ENCODE results near the gene ADCYAP1.
A peak's percentile ranks its signal among the peaks of the same experiment; 100 is the strongest.
"Not testable (repeated sequence)": the region's sequence is repeated elsewhere in the genome, so short reads cannot be mapped to it uniquely, and the experiment has no call there.

ADCYAP1 gene

GRCh38 chr18:904218-905090 is at the start of gene ADCYAP1:
Gene ADCYAP1 (plus strand): TSS chr18:904871. CDS start chr18:905387, 516 bp downstream.
- no peak for DNase-seq

- DNase-seq: no peak
Observed at GRCh38 chr18:857986-858385, 46.7 kb upstream of the ADCYAP1 start.

GRCh38 chr18:864872-865273 is 39.8 kb upstream of the ADCYAP1 start:
- peak; percentile 76 for DNase-seq

- DNase-seq: no peak
Observed at GRCh38 chr18:867257-867656, 37.4 kb upstream of the ADCYAP1 start.

- DNase-seq: not testable (repeated sequence)
Observed at GRCh38 chr18:873426-873825, 31.2 kb upstream of the ADCYAP1 start.

GRCh38 chr18:875912-876311 is 28.8 kb upstream of the ADCYAP1 start:
- no peak for DNase-seq

GRCh38 chr18:877238-877637 is 27.4 kb upstream of the ADCYAP1 start:
- no peak for DNase-seq

- DNase-seq: no peak
Observed at GRCh38 chr18:886076-886475, 18.6 kb upstream of the ADCYAP1 start.

GRCh38 chr18:887716-888115 is 17.0 kb upstream of the ADCYAP1 start:
- no peak for DNase-seq

- DNase-seq: no peak
Observed at GRCh38 chr18:892316-892715, 12.4 kb upstream of the ADCYAP1 start.

- no peak for DNase-seq
Observed at GRCh38 chr18:896315-896714, 8.4 kb upstream of the ADCYAP1 start.

GRCh38 chr18:901761-902160 is 2.9 kb upstream of the ADCYAP1 start:
- DNase-seq: no peak

- no peak for DNase-seq
Observed at GRCh38 chr18:902229-902628, 2.4 kb upstream of the ADCYAP1 start.

- DNase-seq: peak; percentile 74
Observed at GRCh38 chr18:903701-904100, 970 bp upstream of the ADCYAP1 start.

GRCh38 chr18:905307-905947 is 756 bp downstream of the ADCYAP1 start:
- DNase-seq: peak; percentile 19

GRCh38 chr18:905948-906415 is 1.3 kb downstream of the ADCYAP1 start:
- no peak for DNase-seq

- DNase-seq: peak; percentile 21
Observed at GRCh38 chr18:906416-907114, 1.9 kb downstream of the ADCYAP1 start.

- DNase-seq: peak; percentile 20
Observed at GRCh38 chr18:907115-907884, 2.6 kb downstream of the ADCYAP1 start.

GRCh38 chr18:907885-908757 is 3.5 kb downstream of the ADCYAP1 start:
- DNase-seq: peak; percentile 19

GRCh38 chr18:908758-909724 is 4.4 kb downstream of the ADCYAP1 start:
- DNase-seq: no peak

All from femur (tissue), 1 donor.